HAP-1 (cell line): ENCODE measurements around the gene MSRB2.
A peak's percentile ranks its signal among the peaks of the same experiment; 100 is the strongest.

ENCODE experiments used
- DNase-seq, 2 experiments: peaks; one replicate each; pipeline ENCODE4 v3.0.0-alpha.2; 2016 to 2020; ENCODE audit warnings: low spot score in 2 of 2
- H3K27me3 ChIP-seq: fragments of 250-450 bp; sonication (Bioruptor Pico); 2 replicates; pipeline ENCODE4 v1.5.1; 2020; ENCODE audit warnings: low read depth, mild to moderate bottlenecking, moderate library complexity
- H3K36me3 ChIP-seq: fragments of 250-450 bp; sonication (Bioruptor Pico); replicated peaks from 2 replicates; pipeline ENCODE4 v1.5.1; 2020; ENCODE audit warnings: mild to moderate bottlenecking
- H3K4me1 ChIP-seq: fragments of 250-450 bp; sonication (Bioruptor Pico); 2 replicates; pipeline ENCODE4 v1.5.1; 2020; ENCODE audit warnings: mild to moderate bottlenecking
- H3K4me3 ChIP-seq: fragments of 250-450 bp; sonication (Bioruptor Pico); 2 replicates; pipeline ENCODE4 v1.5.1; 2020; ENCODE audit warnings: mild to moderate bottlenecking, moderate library complexity
- H3K9me3 ChIP-seq: fragments of 250-450 bp; sonication (Bioruptor Pico); 2 replicates; pipeline ENCODE4 v1.5.1; 2020; ENCODE audit warnings: mild to moderate bottlenecking, moderate library complexity
- in situ Hi-C: fragments of 300-500 bp; cut with MboI; formaldehyde crosslinking; loops from 3 replicates; pipeline ENCODE4 v1.14.3; 2020; ENCODE audit warnings: low sequenced_read_pairs, inconsistent platforms, mixed read lengths

Gene MSRB2

GRCh38 chr10:23150610-23151009 lies 55.2 kb downstream of the MSRB2 start:
- Histone ChIP-seq H3K9me3 (no peaks in the 10 kb centered on the region), H3K4me1 (no peaks in the 10 kb centered on the region), H3K27me3 (no peaks in the 10 kb centered on the region), H3K4me3 (no peak overlapping the region), H3K36me3 (no peaks in the 10 kb centered on the region)
- in situ Hi-C loops: loop anchor here (10.0 to 25.0 kb wide), 4 partner anchors 387 to 1362 kb away; no protein-coding TSS in a partner anchor
- no peak for DNase-seq

- no peaks in the 10 kb centered on the region for H3K36me3 ChIP-seq
- H3K4me3 ChIP-seq: no peak overlapping the region
- no peaks in the 10 kb centered on the region for H3K27me3 ChIP-seq
- H3K4me1 ChIP-seq: no peaks in the 10 kb centered on the region
- H3K9me3 ChIP-seq: no peaks in the 10 kb centered on the region
- in situ Hi-C loops: loop anchor here (10.0 to 25.0 kb wide), 4 partner anchors 386 to 1361 kb away; no protein-coding TSS in a partner anchor
- no peak for DNase-seq
Observed at GRCh38 chr10:23151071-23151470, 55.7 kb downstream of the MSRB2 start.

- H3K9me3 ChIP-seq: no peaks in the 10 kb centered on the region
- in situ Hi-C loops: loop anchor here (5.0 to 25.0 kb wide), 5 partner anchors 137 to 1357 kb away; no protein-coding TSS in a partner anchor
- H3K4me3 ChIP-seq: no peak overlapping the region
- no peak for DNase-seq
- no peaks in the 10 kb centered on the region for H3K36me3 ChIP-seq
- peaks cover 3% of the 10 kb centered on the region for H3K4me1 ChIP-seq
- peaks cover 2% of the 10 kb centered on the region; the same call in 1 of the 2 replicates for H3K27me3 ChIP-seq
Observed at GRCh38 chr10:23155169-23155568, 59.8 kb downstream of the MSRB2 start.

GRCh38 chr10:23156447-23157150 lies 61.2 kb downstream of the MSRB2 start:
- Histone ChIP-seq H3K4me1 (peaks cover 3% of the 10 kb centered on the region), H3K9me3 (no peaks in the 10 kb centered on the region), H3K4me3 (no peak overlapping the region), H3K36me3 (no peaks in the 10 kb centered on the region), H3K27me3 (peaks cover 2% of the 10 kb centered on the region; the same call in 1 of the 2 replicates)
- no peak for DNase-seq
- in situ Hi-C loops: loop anchor here (5.0 to 25.0 kb wide), 5 partner anchors 136 to 1356 kb away; no protein-coding TSS in a partner anchor

GRCh38 chr10:23157239-23157681 lies 61.9 kb downstream of the MSRB2 start:
- in situ Hi-C loops: loop anchor here (5.0 to 25.0 kb wide), 5 partner anchors 135 to 1355 kb away; no protein-coding TSS in a partner anchor

GRCh38 chr10:23157691-23158369 lies 62.5 kb downstream of the MSRB2 start:
- H3K4me3 ChIP-seq: no peak overlapping the region
- in situ Hi-C loops: loop anchor here (5.0 to 25.0 kb wide), 5 partner anchors 134 to 1354 kb away; no protein-coding TSS in a partner anchor
- peaks cover 3% of the 10 kb centered on the region for H3K4me1 ChIP-seq
- peaks cover 2% of the 10 kb centered on the region; the same call in 1 of the 2 replicates for H3K27me3 ChIP-seq
- no peaks in the 10 kb centered on the region for H3K36me3 ChIP-seq
- H3K9me3 ChIP-seq: no peaks in the 10 kb centered on the region
- peak; percentile 34 to 58 for DNase-seq

More at GRCh38 chr10:23157239-23157681, 61.9 kb downstream of the MSRB2 start:
- no peak for DNase-seq
- Histone ChIP-seq H3K36me3 (no peaks in the 10 kb centered on the region), H3K27me3 (peaks cover 2% of the 10 kb centered on the region; the same call in 1 of the 2 replicates), H3K9me3 (no peaks in the 10 kb centered on the region), H3K4me1 (peaks cover 3% of the 10 kb centered on the region), H3K4me3 (no peak overlapping the region)

- peaks cover 2% of the 10 kb centered on the region; the same call in 1 of the 2 replicates for H3K27me3 ChIP-seq
- peaks cover 3% of the 10 kb centered on the region for H3K4me1 ChIP-seq
- DNase-seq: peak; percentile 72 to 74
- H3K4me3 ChIP-seq: no peak overlapping the region
- in situ Hi-C loops: loop anchor here (5.0 to 25.0 kb wide), 5 partner anchors 134 to 1354 kb away; no protein-coding TSS in a partner anchor
- no peaks in the 10 kb centered on the region for H3K9me3 ChIP-seq
- H3K36me3 ChIP-seq: no peaks in the 10 kb centered on the region
Observed at GRCh38 chr10:23158370-23158769, 63.0 kb downstream of the MSRB2 start.

GRCh38 chr10:23171232-23171876 lies 76.0 kb downstream of the MSRB2 start:
- H3K9me3 ChIP-seq: no peaks in the 10 kb centered on the region
- no peaks in the 10 kb centered on the region for H3K4me1 ChIP-seq
- H3K36me3 ChIP-seq: no peaks in the 10 kb centered on the region
- peaks cover 20% of the 10 kb centered on the region for H3K27me3 ChIP-seq
- in situ Hi-C loops: loop anchor here (25.0 kb wide), 3 partner anchors 366 to 1341 kb away; no protein-coding TSS in a partner anchor
- peak in 1 of 2 experiments; percentile 59 for DNase-seq
- H3K4me3 ChIP-seq: no peak overlapping the region
